Psoas muscle (tissue), 8 donors: Measurements from ENCODE around the gene BRF1. TPM values are rescaled to one million over a fixed set of nuclear protein-coding genes. Genes with fewer than 3 reads are reported as not detected.

Source experiments
- ATAC-seq, 4 donors: fragments of 200-7000 bp; cut with Tn5 transposase; one replicate each; pipeline ENCODE4 v1.9.1; 2020; ENCODE audit warnings: moderate library complexity in 3 of 4, mild to moderate bottlenecking in 2 of 4
- DNase-seq, 2 donors: peaks; one replicate each; pipeline ENCODE4 v3.0.0-alpha.2; 2020
- H3K27ac ChIP-seq: fragments of 200-600 bp; one replicate; pipeline ENCODE4 v1.8.0; 2022
- H3K27me3 ChIP-seq, 3 donors: fragments of 200-600 bp in 1 of 3; one replicate each; pipeline versions ENCODE4 v1.6.1 to v1.8.0; 2013 to 2022; ENCODE audit warnings: low read length in 2 of 3, mild to moderate bottlenecking in 2 of 3, moderate library complexity in 1 of 3; ENCODE audit not compliant: insufficient read depth in 3 of 3
- H3K36me3 ChIP-seq, 2 donors: fragments of 200-600 bp in 1 of 2; one replicate each; pipeline versions ENCODE4 v1.6.1 to v1.8.0; 2013 to 2022; ENCODE audit warnings: low read depth in 1 of 2, mild to moderate bottlenecking in 1 of 2, moderate library complexity in 1 of 2; ENCODE audit not compliant: insufficient read depth in 1 of 2
- H3K4me1 ChIP-seq: fragments of 200-600 bp; one replicate; pipeline ENCODE4 v1.8.0; 2022
- H3K4me3 ChIP-seq: fragments of 200-600 bp; one replicate; pipeline ENCODE4 v1.8.0; 2022; ENCODE audit warnings: mild to moderate bottlenecking
- H3K9me3 ChIP-seq: fragments of 200-600 bp; one replicate; pipeline ENCODE4 v1.8.0; 2022
- CTCF ChIP-seq: fragments of 200-600 bp; IDR thresholded peaks from one replicate; pipeline ENCODE4 v1.8.0; 2022; ENCODE audit warnings: antibody characterized with exemption
- WGBS, 3 donors: extraction: QIAGEN DNeasy Blood & Tissue Kit; methylation state at CpG; one replicate each; pipeline versions ENCODE4 v1.1.6 to v1.1.7; 2013; 5-methylcytosine and 5-hydroxymethylcytosine counted together
- intact Hi-C, 2 donors: fragments of 100-400 bp; cut with DNase I; formaldehyde crosslinking; loops; one replicate each; pipeline versions ENCODE4 v1.11.0 to v1.14.2; 2022
- polyA plus RNA-seq, 3 donors: library from polyadenylated mRNA; stranded (reverse); fragments of 200-250 nt; gene quantifications; one replicate each; pipeline ENCODE4 v1.2.3, GENCODE V29; 2013
- total RNA-seq, 4 donors: library from RNA; stranded (reverse); fragmentation: NEBNext Ultra II Directional in 2 of 4; extraction: Animal tissue kit (Norgen Biotek cat#: 25700) in 2 of 4; gene quantifications; one replicate each; pipeline versions ENCODE4 v1.2.1 to v1.2.4, GENCODE V29; 2021 to 2023
- donor health status: healthy with polysubstance abuse.
- donor health status: DM: no; HTN: no; CAD: no; lungs with moderate emphysema.
- donor health status: Bipolar disorder and iron deficiency.
- donor health status: healthy.
- donor health status: DM: yes; HTN: yes; CAD: no.
- donor health status: DM: no; HTN: no; CAD: no.
- donor health status: DM: no; HTN: no; CAD: no.
- donor health status: DM: yes; HTN: yes; CAD: no.

BRF1 gene
- total and polyA plus RNA-seq, 7 donors, result 12.9 to 26.2 (median 17.1) TPM

- WGBS, 3 donors, result 62 to 72% (median 67%) methylated on average over 7 of the region's 7 CpGs
- TF ChIP-seq CTCF, result no peak
- ATAC-seq, result no peak
- no peak for DNase-seq
- Histone ChIP-seq H3K27ac (no peak overlapping the region), H3K4me1 (peaks cover 40% of the 10 kb centered on the region), H3K9me3 (no peaks in the 10 kb centered on the region), H3K4me3 (no peak overlapping the region), H3K36me3 (no peaks in the 10 kb centered on the region), H3K27me3 (no peaks in the 10 kb centered on the region)
- intact Hi-C loops, result no loop called here
Measured at GRCh38 chr14:105343194-105343593, 42.4 kb upstream of the BRF1 start.

GRCh38 chr14:105340821-105341733 lies 40.3 kb upstream of the BRF1 start:
- ATAC-seq (peak in 3 of 4 donors; percentile 11 to 46 (median 18)), DNase-seq (no peak)
- WGBS, 3 donors, result 29 to 61% (median 37%) methylated on average over 20 of the region's 20 CpGs
- intact Hi-C loops, result no loop called here
- Histone ChIP-seq H3K36me3 (no peaks in the 10 kb centered on the region), H3K9me3 (no peaks in the 10 kb centered on the region), H3K27ac (peak overlapping the region; percentile 71), H3K4me3 (no peak overlapping the region), H3K27me3 (no peaks in the 10 kb centered on the region), H3K4me1 (peaks cover 50% of the 10 kb centered on the region)
- no peak for TF ChIP-seq CTCF

GRCh38 chr14:105337966-105338741 lies 37.4 kb upstream of the BRF1 start:
- TF ChIP-seq CTCF, result no peak
- Histone ChIP-seq H3K27ac (peak overlapping the region; percentile 73), H3K27me3 (no peaks in the 10 kb centered on the region), H3K4me3 (peak overlapping the region; percentile 19), H3K36me3 (no peaks in the 10 kb centered on the region), H3K9me3 (no peaks in the 10 kb centered on the region), H3K4me1 (peaks cover 72% of the 10 kb centered on the region)
- intact Hi-C loops, result no loop called here
- peak; percentile 55 to 78 for DNase-seq
- 23 to 42% (median 27%) methylated on average over 18 of the region's 18 CpGs for WGBS, 3 donors
- ATAC-seq, result peak; percentile 72 to 78 (median 76)

GRCh38 chr14:105337433-105337832 lies 36.6 kb upstream of the BRF1 start:
- intact Hi-C loops, result no loop called here
- H3K27ac ChIP-seq, result peak overlapping the region; percentile 73

More at GRCh38 chr14:105337433-105337832, 36.6 kb upstream of the BRF1 start:
- WGBS, 3 donors, result 85 to 90% (median 85%) methylated on average over 6 of the region's 6 CpGs
- Histone ChIP-seq H3K4me3 (no peak overlapping the region), H3K27me3 (no peaks in the 10 kb centered on the region), H3K36me3 (no peaks in the 10 kb centered on the region), H3K4me1 (peaks cover 77% of the 10 kb centered on the region), H3K9me3 (no peaks in the 10 kb centered on the region)
- no peak for ATAC-seq
- DNase-seq, result no peak
- TF ChIP-seq CTCF, result no peak
